Panc1 (cell line): Measurements from ENCODE around the gene CBX2.

ENCODE experiments used
- POLR2AphosphoS5 ChIP-seq: IDR thresholded peaks from 2 replicates; pipeline ENCODE4 v1.6.1; 2012; ENCODE audit warnings: mild to moderate bottlenecking, low read depth, low read length, moderate library complexity
- SIN3A ChIP-seq: IDR thresholded peaks from 2 replicates; pipeline ENCODE4 v1.6.1; 2012; ENCODE audit warnings: low read depth, mild to moderate bottlenecking, low read length, moderate library complexity, borderline replicate concordance; ENCODE audit not compliant: insufficient read depth
- TCF7L2 ChIP-seq: IDR thresholded peaks from 2 replicates; pipeline ENCODE4 v1.6.1; 2011; ENCODE audit warnings: mild to moderate bottlenecking, low read depth, low read length, inconsistent platforms
- TF ChIP-seq, protein P1 (sequence below): fragments of 450-650 bp; IDR thresholded peaks from 2 replicates; pipeline ENCODE4 v1.5.1; 2017; ENCODE audit warnings: mild to moderate bottlenecking
- TF ChIP-seq, protein P2 (sequence below), 2 experiments: IDR thresholded peaks; 2 replicates each; pipeline ENCODE4 v1.6.1; 2011 to 2012; ENCODE audit warnings: low read depth in 2 of 2, control low read depth in 1 of 2, low read length in 1 of 2, mild to moderate bottlenecking in 1 of 2, moderate library complexity in 1 of 2; ENCODE audit not compliant: insufficient read depth in 1 of 2

DNA sequence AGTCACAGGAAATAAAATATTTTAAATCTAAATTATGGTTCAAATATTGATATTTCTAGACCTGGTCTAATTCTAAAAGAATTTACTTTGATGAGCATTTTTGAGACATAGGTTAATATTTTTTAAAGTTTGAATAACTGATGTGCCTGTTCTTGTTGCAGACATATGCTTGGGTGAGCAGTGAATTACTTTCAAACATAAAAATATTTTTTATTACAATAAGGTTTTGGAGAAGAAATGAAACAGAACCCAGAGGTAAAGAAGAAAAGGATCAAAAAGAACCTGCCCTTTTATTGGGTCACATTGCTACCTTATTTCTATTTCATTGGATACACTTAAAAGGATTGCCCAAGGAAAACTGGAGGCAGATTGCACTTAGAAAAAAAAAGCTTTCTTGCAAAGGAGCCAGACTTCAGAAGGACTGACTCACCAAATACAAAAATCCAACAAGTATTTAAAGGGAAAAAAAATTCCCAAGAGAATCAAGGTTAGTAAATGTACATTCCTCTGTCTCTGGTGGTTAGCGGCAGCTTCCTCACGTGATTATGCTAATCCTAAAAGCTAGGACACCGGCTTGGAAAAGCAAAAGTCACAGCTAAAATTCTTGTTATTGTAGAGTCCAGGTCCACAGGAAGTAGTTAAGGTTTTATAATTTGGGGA, 28.7 kb upstream of the CBX2 start:
- TF ChIP-seq, protein P1, sequence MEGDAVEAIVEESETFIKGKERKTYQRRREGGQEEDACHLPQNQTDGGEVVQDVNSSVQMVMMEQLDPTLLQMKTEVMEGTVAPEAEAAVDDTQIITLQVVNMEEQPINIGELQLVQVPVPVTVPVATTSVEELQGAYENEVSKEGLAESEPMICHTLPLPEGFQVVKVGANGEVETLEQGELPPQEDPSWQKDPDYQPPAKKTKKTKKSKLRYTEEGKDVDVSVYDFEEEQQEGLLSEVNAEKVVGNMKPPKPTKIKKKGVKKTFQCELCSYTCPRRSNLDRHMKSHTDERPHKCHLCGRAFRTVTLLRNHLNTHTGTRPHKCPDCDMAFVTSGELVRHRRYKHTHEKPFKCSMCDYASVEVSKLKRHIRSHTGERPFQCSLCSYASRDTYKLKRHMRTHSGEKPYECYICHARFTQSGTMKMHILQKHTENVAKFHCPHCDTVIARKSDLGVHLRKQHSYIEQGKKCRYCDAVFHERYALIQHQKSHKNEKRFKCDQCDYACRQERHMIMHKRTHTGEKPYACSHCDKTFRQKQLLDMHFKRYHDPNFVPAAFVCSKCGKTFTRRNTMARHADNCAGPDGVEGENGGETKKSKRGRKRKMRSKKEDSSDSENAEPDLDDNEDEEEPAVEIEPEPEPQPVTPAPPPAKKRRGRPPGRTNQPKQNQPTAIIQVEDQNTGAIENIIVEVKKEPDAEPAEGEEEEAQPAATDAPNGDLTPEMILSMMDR, result no peak
- TF ChIP-seq SIN3A, result no peak
- no peak for TF ChIP-seq POLR2AphosphoS5
- TF ChIP-seq, protein P2, sequence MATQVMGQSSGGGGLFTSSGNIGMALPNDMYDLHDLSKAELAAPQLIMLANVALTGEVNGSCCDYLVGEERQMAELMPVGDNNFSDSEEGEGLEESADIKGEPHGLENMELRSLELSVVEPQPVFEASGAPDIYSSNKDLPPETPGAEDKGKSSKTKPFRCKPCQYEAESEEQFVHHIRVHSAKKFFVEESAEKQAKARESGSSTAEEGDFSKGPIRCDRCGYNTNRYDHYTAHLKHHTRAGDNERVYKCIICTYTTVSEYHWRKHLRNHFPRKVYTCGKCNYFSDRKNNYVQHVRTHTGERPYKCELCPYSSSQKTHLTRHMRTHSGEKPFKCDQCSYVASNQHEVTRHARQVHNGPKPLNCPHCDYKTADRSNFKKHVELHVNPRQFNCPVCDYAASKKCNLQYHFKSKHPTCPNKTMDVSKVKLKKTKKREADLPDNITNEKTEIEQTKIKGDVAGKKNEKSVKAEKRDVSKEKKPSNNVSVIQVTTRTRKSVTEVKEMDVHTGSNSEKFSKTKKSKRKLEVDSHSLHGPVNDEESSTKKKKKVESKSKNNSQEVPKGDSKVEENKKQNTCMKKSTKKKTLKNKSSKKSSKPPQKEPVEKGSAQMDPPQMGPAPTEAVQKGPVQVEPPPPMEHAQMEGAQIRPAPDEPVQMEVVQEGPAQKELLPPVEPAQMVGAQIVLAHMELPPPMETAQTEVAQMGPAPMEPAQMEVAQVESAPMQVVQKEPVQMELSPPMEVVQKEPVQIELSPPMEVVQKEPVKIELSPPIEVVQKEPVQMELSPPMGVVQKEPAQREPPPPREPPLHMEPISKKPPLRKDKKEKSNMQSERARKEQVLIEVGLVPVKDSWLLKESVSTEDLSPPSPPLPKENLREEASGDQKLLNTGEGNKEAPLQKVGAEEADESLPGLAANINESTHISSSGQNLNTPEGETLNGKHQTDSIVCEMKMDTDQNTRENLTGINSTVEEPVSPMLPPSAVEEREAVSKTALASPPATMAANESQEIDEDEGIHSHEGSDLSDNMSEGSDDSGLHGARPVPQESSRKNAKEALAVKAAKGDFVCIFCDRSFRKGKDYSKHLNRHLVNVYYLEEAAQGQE (IDR thresholded peaks at IDR 0.05; ENCODE audit: insufficient read depth in 1 of 2, low read depth in 2 of 2, low read length in 1 of 2), result no peak
- TF ChIP-seq TCF7L2, result no peak
